GM12892 (cell line): ENCODE data around the gene ASB9.

Source experiments
- POLR2A ChIP-seq: IDR thresholded peaks from 2 replicates; pipeline ENCODE4 v1.6.1; 2011; ENCODE audit warnings: low read depth, low read length, control low read depth
- POLR2AphosphoS5 ChIP-seq: IDR thresholded peaks from 2 replicates; pipeline ENCODE4 v1.6.1; 2011; ENCODE audit warnings: low read depth, low read length, control low read depth
- TAF1 ChIP-seq: IDR thresholded peaks from 2 replicates; pipeline ENCODE4 v1.6.1; 2011; ENCODE audit warnings: low read depth, mild to moderate bottlenecking, control low read depth, low read length, borderline replicate concordance

DNA sequence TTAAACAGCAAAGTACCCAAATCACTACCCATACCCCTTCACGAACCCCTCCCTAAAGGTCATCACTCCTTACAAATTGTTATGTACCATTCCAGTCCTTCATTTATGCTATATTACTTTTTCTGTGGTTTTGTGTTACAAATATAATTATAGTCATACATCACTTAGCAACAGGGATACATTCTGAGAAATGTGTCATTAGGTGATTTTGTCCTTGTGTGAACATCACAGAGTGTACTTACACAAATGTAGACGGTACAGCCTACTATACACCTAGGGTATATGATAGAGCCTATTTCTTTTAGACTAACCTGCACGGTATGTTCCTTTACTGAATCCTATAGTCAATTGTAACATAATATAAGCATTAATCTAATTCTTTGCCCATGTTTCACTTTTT is 61.9 kb downstream of the ASB9 start:
- TF ChIP-seq POLR2A: no peak
- TF ChIP-seq POLR2AphosphoS5: no peak
- TF ChIP-seq TAF1: no peak
